OCI-LY3 (cell line): ENCODE measurements around the gene EIF4G3.

Experiments
- H2AFZ ChIP-seq: fragments of 200-600, 300-600 bp; shearing (Covaris generic); 2 replicates; pipeline ENCODE4 v1.6.0; 2014; ENCODE audit warnings: antibody characterized with exemption, low read depth, low read length
- H3K27ac ChIP-seq: fragments of 200-600, 300-600 bp; sonication (generic); 2 replicates; pipeline ENCODE4 v1.5.1; 2014; ENCODE audit warnings: mild to moderate bottlenecking, low read length, moderate library complexity, mixed read lengths
- H3K27me3 ChIP-seq: fragments of 200-600, 300-600 bp; sonication (generic); 2 replicates; pipeline ENCODE4 v1.6.1; 2014; ENCODE audit warnings: low read depth, low read length, mixed read lengths
- H3K36me3 ChIP-seq: fragments of 200-600, 300-600 bp; sonication (generic); replicated peaks from 2 replicates; pipeline ENCODE3; 2014; ENCODE audit warnings: low read depth, low read length, mixed read lengths
- H3K4me1 ChIP-seq: fragments of 300-600, 200-600 bp; sonication (generic); 2 replicates; pipeline ENCODE4 v1.6.1; 2014; ENCODE audit warnings: low read length, mixed read lengths
- H3K4me2 ChIP-seq: fragments of 200-600, 300-600 bp; sonication (generic); 2 replicates; pipeline ENCODE4 v1.6.1; 2014; ENCODE audit warnings: low read length, mixed read lengths
- H3K4me3 ChIP-seq: fragments of 300-600, 200-600 bp; sonication (generic); 2 replicates; pipeline ENCODE4 v1.5.1; 2014; ENCODE audit warnings: antibody characterized with exemption, mild to moderate bottlenecking, low read length, moderate library complexity
- H3K79me2 ChIP-seq: fragments of 300-600, 200-600 bp; shearing (Covaris generic); 2 replicates; pipeline ENCODE4 v1.6.1; 2014; ENCODE audit warnings: mild to moderate bottlenecking, low read length, mixed read lengths
- H3K9ac ChIP-seq: fragments of 300-600, 200-600 bp; shearing (Covaris generic); 2 replicates; pipeline ENCODE4 v1.6.0; 2014; ENCODE audit warnings: mild to moderate bottlenecking, low read length, moderate library complexity
- H3K9me3 ChIP-seq: fragments of 200-600, 300-600 bp; shearing (Covaris generic); 2 replicates; pipeline ENCODE4 v1.6.1; 2014; ENCODE audit warnings: low read length, mixed read lengths; ENCODE audit not compliant: insufficient read depth
- H4K20me1 ChIP-seq: fragments of 200-600, 300-600 bp; sonication (generic); 2 replicates; pipeline ENCODE4 v1.6.1; 2016; ENCODE audit warnings: low read length, mixed read lengths; ENCODE audit not compliant: insufficient read depth
- CTCF ChIP-seq: fragments of 200-600, 300-600 bp; sonication (generic); IDR thresholded peaks from 2 replicates; pipeline ENCODE4 v1.5.1; 2014; ENCODE audit warnings: antibody characterized with exemption, low read length, low read depth
- EZH2phosphoT487 ChIP-seq: fragments of 200-600 bp; shearing (Covaris generic); IDR thresholded peaks from 2 replicates; pipeline ENCODE4 v1.6.1; 2018; ENCODE audit warnings: antibody characterized with exemption, mixed run types, low read depth

The EIF4G3 gene

GRCh38 chr1:20974951-20975350, 201.7 kb downstream of the EIF4G3 start:
- no peaks in the 10 kb centered on the region for H3K79me2 ChIP-seq
- H4K20me1 ChIP-seq, result no peaks in the 10 kb centered on the region
- H3K4me2 ChIP-seq, result no peak overlapping the region
- peaks cover 2% of the 10 kb centered on the region for H3K4me1 ChIP-seq
- H3K27me3 ChIP-seq, result no peaks in the 10 kb centered on the region
- no peak overlapping the region for H2AFZ ChIP-seq
- no peak overlapping the region for H3K9ac ChIP-seq
- TF ChIP-seq CTCF (no peak), EZH2phosphoT487 (no peak)
- no peaks in the 10 kb centered on the region for H3K9me3 ChIP-seq
- H3K27ac ChIP-seq, result no peak overlapping the region
- no peak overlapping the region for H3K4me3 ChIP-seq
- no peaks in the 10 kb centered on the region for H3K36me3 ChIP-seq

GRCh38 chr1:20974069-20974468, 202.6 kb downstream of the EIF4G3 start:
- Histone ChIP-seq H4K20me1 (no peaks in the 10 kb centered on the region), H3K4me1 (peaks cover 2% of the 10 kb centered on the region), H3K4me2 (no peak overlapping the region), H3K4me3 (no peak overlapping the region), H2AFZ (no peak overlapping the region), H3K9me3 (no peaks in the 10 kb centered on the region), H3K27ac (no peak overlapping the region), H3K79me2 (no peaks in the 10 kb centered on the region), H3K36me3 (no peaks in the 10 kb centered on the region), H3K27me3 (no peaks in the 10 kb centered on the region), H3K9ac (no peak overlapping the region)
- TF ChIP-seq CTCF (no peak), EZH2phosphoT487 (no peak)

GRCh38 chr1:20972855-20973254, 203.8 kb downstream of the EIF4G3 start:
- Histone ChIP-seq H3K9me3 (no peaks in the 10 kb centered on the region), H3K4me1 (peaks cover 2% of the 10 kb centered on the region), H4K20me1 (no peaks in the 10 kb centered on the region), H3K4me3 (no peak overlapping the region), H3K4me2 (no peak overlapping the region), H3K27ac (no peak overlapping the region), H3K27me3 (no peaks in the 10 kb centered on the region), H2AFZ (no peak overlapping the region), H3K9ac (no peak overlapping the region), H3K79me2 (no peaks in the 10 kb centered on the region), H3K36me3 (peaks cover 3% of the 10 kb centered on the region)
- TF ChIP-seq EZH2phosphoT487 (no peak), CTCF (no peak)

- Histone ChIP-seq H3K27ac (peak overlapping the region; percentile 46), H3K4me2 (peak overlapping the region; percentile 55), H3K36me3 (peaks cover 3% of the 10 kb centered on the region), H3K4me3 (peak overlapping the region; percentile 2; the same call in 1 of the 2 replicates), H3K4me1 (peaks cover 33% of the 10 kb centered on the region), H3K79me2 (no peaks in the 10 kb centered on the region), H3K9me3 (no peaks in the 10 kb centered on the region), H3K9ac (no peak overlapping the region), H3K27me3 (no peaks in the 10 kb centered on the region), H2AFZ (no peak overlapping the region), H4K20me1 (no peaks in the 10 kb centered on the region)
- no peak for TF ChIP-seq EZH2phosphoT487
- TF ChIP-seq CTCF, result peak; percentile 15; the same call in 1 of the 2 replicates
Observed at GRCh38 chr1:20964540-20965484, 211.9 kb downstream of the EIF4G3 start.
